Measurements from ENCODE around the gene PRKACG.

PRKACG gene

GRCh38 chr9:68966496-68966944 is 47.4 kb downstream of the PRKACG start:
- H3K27me3 ChIP-seq (replicated peaks; ENCODE audit: insufficient read depth, low read length): no peaks in the 10 kb centered on the region
- H3K79me2 ChIP-seq (ENCODE audit: low read length): no peaks in the 10 kb centered on the region
- no peak overlapping the region for H2AFZ ChIP-seq (ENCODE audit: low read length)
- no peak overlapping the region for H3K9ac ChIP-seq (ENCODE audit: low read length)
- H3K27ac ChIP-seq (ENCODE audit: low read length): no peak overlapping the region
- no peaks in the 10 kb centered on the region for H3K9me3 ChIP-seq (replicated peaks; ENCODE audit: insufficient read depth, low read length)
- H3K4me1 ChIP-seq (ENCODE audit: low read length): no peaks in the 10 kb centered on the region
- no peaks in the 10 kb centered on the region for H3K36me3 ChIP-seq (replicated peaks; ENCODE audit: insufficient read depth, low read length)
- TF ChIP-seq EZH2 (optimal IDR thresholded peaks at IDR 0.05; ENCODE audit: low read depth, low read length) (no peak), EZH2phosphoT487 (IDR thresholded peaks at IDR 0.05; ENCODE audit: low read length) (no peak), CTCF (IDR thresholded peaks at IDR 0.05; ENCODE audit: low read length) (no peak)
- H4K20me1 ChIP-seq (ENCODE audit: insufficient read depth, low read length): no peaks in the 10 kb centered on the region
- H3F3A ChIP-seq (ENCODE audit: insufficient read depth, low read length): no peaks in the 10 kb centered on the region
- H3K4me2 ChIP-seq (ENCODE audit: low read depth, low read length): no peak overlapping the region
- no peaks in the 10 kb centered on the region for H3K9me2 ChIP-seq (replicated peaks; ENCODE audit: insufficient read depth, low read length)
- no peak overlapping the region for H3K4me3 ChIP-seq (ENCODE audit: low read length)
- DNase-seq: no peak

- H3K4me1 ChIP-seq (ENCODE audit: low read length): no peaks in the 10 kb centered on the region
- H2AFZ ChIP-seq (ENCODE audit: low read length): no peak overlapping the region
- H3K9ac ChIP-seq (ENCODE audit: low read length): no peak overlapping the region
- H4K20me1 ChIP-seq (ENCODE audit: insufficient read depth, low read length): no peaks in the 10 kb centered on the region
- H3K36me3 ChIP-seq (replicated peaks; ENCODE audit: insufficient read depth, low read length): no peaks in the 10 kb centered on the region
- no peak overlapping the region for H3K4me3 ChIP-seq (ENCODE audit: low read length)
- no peaks in the 10 kb centered on the region for H3K79me2 ChIP-seq (ENCODE audit: low read length)
- no peak overlapping the region for H3K27ac ChIP-seq (ENCODE audit: low read length)
- H3K27me3 ChIP-seq (replicated peaks; ENCODE audit: insufficient read depth, low read length): no peaks in the 10 kb centered on the region
- no peak overlapping the region for H3K4me2 ChIP-seq (ENCODE audit: low read depth, low read length)
- TF ChIP-seq EZH2phosphoT487 (IDR thresholded peaks at IDR 0.05; ENCODE audit: low read length) (no peak), CTCF (IDR thresholded peaks at IDR 0.05; ENCODE audit: low read length) (no peak), EZH2 (optimal IDR thresholded peaks at IDR 0.05; ENCODE audit: low read depth, low read length) (no peak)
- no peaks in the 10 kb centered on the region for H3F3A ChIP-seq (ENCODE audit: insufficient read depth, low read length)
- DNase-seq: no peak
- H3K9me3 ChIP-seq (replicated peaks; ENCODE audit: insufficient read depth, low read length): no peaks in the 10 kb centered on the region
- no peaks in the 10 kb centered on the region for H3K9me2 ChIP-seq (replicated peaks; ENCODE audit: insufficient read depth, low read length)
These were observed 49.1 kb downstream of the PRKACG start for GRCh38 chr9:68964765-68965164.

GRCh38 chr9:68964102-68964541 is 49.8 kb downstream of the PRKACG start:
- H3F3A ChIP-seq (ENCODE audit: insufficient read depth, low read length): no peaks in the 10 kb centered on the region
- H3K36me3 ChIP-seq (replicated peaks; ENCODE audit: insufficient read depth, low read length): no peaks in the 10 kb centered on the region
- H3K9me2 ChIP-seq (replicated peaks; ENCODE audit: insufficient read depth, low read length): no peaks in the 10 kb centered on the region
- TF ChIP-seq EZH2 (optimal IDR thresholded peaks at IDR 0.05; ENCODE audit: low read depth, low read length) (no peak), CTCF (IDR thresholded peaks at IDR 0.05; ENCODE audit: low read length) (no peak), EZH2phosphoT487 (IDR thresholded peaks at IDR 0.05; ENCODE audit: low read length) (no peak)
- H3K9me3 ChIP-seq (replicated peaks; ENCODE audit: insufficient read depth, low read length): no peaks in the 10 kb centered on the region
- H3K27ac ChIP-seq (ENCODE audit: low read length): no peak overlapping the region
- no peaks in the 10 kb centered on the region for H4K20me1 ChIP-seq (ENCODE audit: insufficient read depth, low read length)
- no peak for DNase-seq
- no peaks in the 10 kb centered on the region for H3K79me2 ChIP-seq (ENCODE audit: low read length)
- no peaks in the 10 kb centered on the region for H3K4me1 ChIP-seq (ENCODE audit: low read length)
- no peaks in the 10 kb centered on the region for H3K27me3 ChIP-seq (replicated peaks; ENCODE audit: insufficient read depth, low read length)
- no peak overlapping the region for H3K4me3 ChIP-seq (ENCODE audit: low read length)
- H2AFZ ChIP-seq (ENCODE audit: low read length): no peak overlapping the region
- no peak overlapping the region for H3K9ac ChIP-seq (ENCODE audit: low read length)
- no peak overlapping the region for H3K4me2 ChIP-seq (ENCODE audit: low read depth, low read length)

Measured in MM.1S (cell line).